Ishikawa (cell line): ENCODE data around the gene DLX2.

Experiments
- CEBPB ChIP-seq: IDR thresholded peaks from 2 replicates; pipeline ENCODE4 v1.6.1; 2012
- CREB1 ChIP-seq: IDR thresholded peaks from 2 replicates; pipeline ENCODE4 v1.6.1; 2012; ENCODE audit warnings: low read depth
- EP300 ChIP-seq: IDR thresholded peaks from 2 replicates; pipeline ENCODE4 v1.6.1; 2012; ENCODE audit warnings: borderline replicate concordance
- FOXM1 ChIP-seq: IDR thresholded peaks from 2 replicates; pipeline ENCODE4 v1.6.1; 2012; ENCODE audit warnings: low read depth, borderline replicate concordance
- NFIC ChIP-seq: IDR thresholded peaks from 2 replicates; pipeline ENCODE4 v1.6.1; 2012
- RAD21 ChIP-seq: IDR thresholded peaks from 2 replicates; pipeline ENCODE4 v1.6.1; 2012; ENCODE audit warnings: low read depth
- TAF1 ChIP-seq: IDR thresholded peaks from 2 replicates; pipeline ENCODE4 v1.6.1; 2012; ENCODE audit warnings: low read depth, mild to moderate bottlenecking
- TCF12 ChIP-seq: IDR thresholded peaks from 2 replicates; pipeline ENCODE4 v1.6.1; 2012; ENCODE audit warnings: low read depth
- YY1 ChIP-seq: IDR thresholded peaks from 2 replicates; pipeline ENCODE4 v1.6.1; 2012; ENCODE audit warnings: low read depth
- ZBTB7A ChIP-seq: IDR thresholded peaks from 2 replicates; pipeline ENCODE4 v1.6.1; 2012; ENCODE audit warnings: low read depth
- TF ChIP-seq, protein P1 (sequence below): IDR thresholded peaks from 2 replicates; pipeline ENCODE4 v1.6.1; 2012; ENCODE audit warnings: low read depth, mild to moderate bottlenecking
- TF ChIP-seq, protein P2 (sequence below): IDR thresholded peaks from 2 replicates; pipeline ENCODE4 v1.6.1; 2012
- TF ChIP-seq, protein P3 (sequence below): IDR thresholded peaks from 2 replicates; pipeline ENCODE4 v1.6.1; 2012

DNA sequence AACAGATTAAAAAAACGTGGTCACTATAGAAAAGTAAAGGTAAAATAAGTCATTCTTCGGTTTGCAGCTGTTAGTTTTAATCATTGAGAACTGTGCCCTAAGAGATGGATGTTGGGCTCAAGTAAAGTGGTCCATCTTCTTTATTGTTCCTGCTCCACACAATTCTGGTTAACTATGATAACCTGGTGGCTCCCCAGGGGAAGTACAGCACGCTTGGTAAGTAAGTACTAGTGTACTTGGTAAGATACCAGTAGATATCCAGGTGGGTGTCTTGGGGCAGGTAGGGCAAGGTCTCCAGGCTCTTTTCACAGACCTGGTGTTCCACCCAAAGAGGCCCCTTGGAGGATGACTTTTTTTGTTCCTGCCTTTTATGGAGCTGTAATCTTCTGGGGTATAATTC is 31.6 kb upstream of the DLX2 start:
- TF ChIP-seq ZBTB7A (no peak), NFIC (no peak), TAF1 (no peak), YY1 (no peak), EP300 (no peak), TCF12 (no peak), RAD21 (no peak), CEBPB (no peak), CREB1 (no peak), FOXM1 (no peak)
- TF ChIP-seq, protein P1, sequence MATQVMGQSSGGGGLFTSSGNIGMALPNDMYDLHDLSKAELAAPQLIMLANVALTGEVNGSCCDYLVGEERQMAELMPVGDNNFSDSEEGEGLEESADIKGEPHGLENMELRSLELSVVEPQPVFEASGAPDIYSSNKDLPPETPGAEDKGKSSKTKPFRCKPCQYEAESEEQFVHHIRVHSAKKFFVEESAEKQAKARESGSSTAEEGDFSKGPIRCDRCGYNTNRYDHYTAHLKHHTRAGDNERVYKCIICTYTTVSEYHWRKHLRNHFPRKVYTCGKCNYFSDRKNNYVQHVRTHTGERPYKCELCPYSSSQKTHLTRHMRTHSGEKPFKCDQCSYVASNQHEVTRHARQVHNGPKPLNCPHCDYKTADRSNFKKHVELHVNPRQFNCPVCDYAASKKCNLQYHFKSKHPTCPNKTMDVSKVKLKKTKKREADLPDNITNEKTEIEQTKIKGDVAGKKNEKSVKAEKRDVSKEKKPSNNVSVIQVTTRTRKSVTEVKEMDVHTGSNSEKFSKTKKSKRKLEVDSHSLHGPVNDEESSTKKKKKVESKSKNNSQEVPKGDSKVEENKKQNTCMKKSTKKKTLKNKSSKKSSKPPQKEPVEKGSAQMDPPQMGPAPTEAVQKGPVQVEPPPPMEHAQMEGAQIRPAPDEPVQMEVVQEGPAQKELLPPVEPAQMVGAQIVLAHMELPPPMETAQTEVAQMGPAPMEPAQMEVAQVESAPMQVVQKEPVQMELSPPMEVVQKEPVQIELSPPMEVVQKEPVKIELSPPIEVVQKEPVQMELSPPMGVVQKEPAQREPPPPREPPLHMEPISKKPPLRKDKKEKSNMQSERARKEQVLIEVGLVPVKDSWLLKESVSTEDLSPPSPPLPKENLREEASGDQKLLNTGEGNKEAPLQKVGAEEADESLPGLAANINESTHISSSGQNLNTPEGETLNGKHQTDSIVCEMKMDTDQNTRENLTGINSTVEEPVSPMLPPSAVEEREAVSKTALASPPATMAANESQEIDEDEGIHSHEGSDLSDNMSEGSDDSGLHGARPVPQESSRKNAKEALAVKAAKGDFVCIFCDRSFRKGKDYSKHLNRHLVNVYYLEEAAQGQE, result no peak
- TF ChIP-seq, protein P2, sequence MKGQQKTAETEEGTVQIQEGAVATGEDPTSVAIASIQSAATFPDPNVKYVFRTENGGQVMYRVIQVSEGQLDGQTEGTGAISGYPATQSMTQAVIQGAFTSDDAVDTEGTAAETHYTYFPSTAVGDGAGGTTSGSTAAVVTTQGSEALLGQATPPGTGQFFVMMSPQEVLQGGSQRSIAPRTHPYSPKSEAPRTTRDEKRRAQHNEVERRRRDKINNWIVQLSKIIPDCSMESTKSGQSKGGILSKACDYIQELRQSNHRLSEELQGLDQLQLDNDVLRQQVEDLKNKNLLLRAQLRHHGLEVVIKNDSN, result no peak
- TF ChIP-seq, protein P3, sequence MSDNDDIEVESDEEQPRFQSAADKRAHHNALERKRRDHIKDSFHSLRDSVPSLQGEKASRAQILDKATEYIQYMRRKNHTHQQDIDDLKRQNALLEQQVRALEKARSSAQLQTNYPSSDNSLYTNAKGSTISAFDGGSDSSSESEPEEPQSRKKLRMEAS, result no peak
